Stimulated activated naive CD8-positive, alpha-beta T cell treated with anti-CD3 and anti-CD28 coated beads, Interleukin-15, Interleukin-2, amounts not matched to agents 100 ng/mL and 50 ng/mL, for 24 hours (primary cell): Measurements from ENCODE around the gene CAPN11.
"Not testable (repeated sequence)": the region's sequence is repeated elsewhere in the genome, so short reads cannot be mapped to it uniquely, and the experiment has no call there.

Experiments
- H3K27ac Mint-ChIP-seq: one replicate; pipeline ENCODE4 v1.8.0; 2021; ENCODE audit warnings: mild to moderate bottlenecking, mixed read lengths
- H3K27me3 Mint-ChIP-seq: one replicate; pipeline ENCODE4 v1.8.0; 2021; ENCODE audit warnings: mixed read lengths
- H3K36me3 Mint-ChIP-seq: one replicate; pipeline ENCODE4 v1.8.0; 2021; ENCODE audit warnings: low read depth, mixed read lengths
- H3K4me1 Mint-ChIP-seq: one replicate; pipeline ENCODE4 v1.8.0; 2021; ENCODE audit warnings: low read depth, mixed read lengths
- H3K4me3 Mint-ChIP-seq: one replicate; pipeline ENCODE4 v1.8.0; 2021; ENCODE audit warnings: mild to moderate bottlenecking, mixed read lengths
- H3K9me3 Mint-ChIP-seq: one replicate; pipeline ENCODE4 v1.8.0; 2021; ENCODE audit warnings: mixed read lengths

The CAPN11 gene

DNA sequence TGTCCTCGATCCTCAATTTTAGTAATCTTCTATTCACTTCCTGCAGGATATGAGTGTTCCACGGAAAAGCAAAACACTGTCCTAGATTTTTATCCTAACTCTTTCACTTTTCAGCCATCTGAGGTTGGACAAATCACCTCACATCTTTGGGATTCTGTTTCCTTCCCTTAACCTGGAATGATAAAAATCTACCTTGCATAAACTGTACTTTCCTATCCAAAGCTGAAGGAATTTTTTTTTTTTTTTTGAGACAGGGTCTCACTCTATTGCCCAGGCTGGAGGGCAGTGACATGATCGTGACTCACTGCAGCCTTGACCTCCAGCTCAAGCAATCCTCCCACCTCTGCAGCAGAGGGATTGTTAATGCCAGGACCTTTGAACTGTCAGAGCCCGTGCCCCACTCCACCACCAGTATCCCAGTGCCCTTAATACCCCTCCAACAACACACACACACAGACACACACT is 20.5 kb downstream of the CAPN11 start:
- H3K9me3 Mint-ChIP-seq = no peaks in the 10 kb centered on the region
- H3K36me3 Mint-ChIP-seq = no peaks in the 10 kb centered on the region
- H3K4me1 Mint-ChIP-seq = peaks cover 15% of the 10 kb centered on the region
- no peak overlapping the region for H3K4me3 Mint-ChIP-seq
- no peaks in the 10 kb centered on the region for H3K27me3 Mint-ChIP-seq
- peak overlapping the region; percentile 46 for H3K27ac Mint-ChIP-seq

DNA sequence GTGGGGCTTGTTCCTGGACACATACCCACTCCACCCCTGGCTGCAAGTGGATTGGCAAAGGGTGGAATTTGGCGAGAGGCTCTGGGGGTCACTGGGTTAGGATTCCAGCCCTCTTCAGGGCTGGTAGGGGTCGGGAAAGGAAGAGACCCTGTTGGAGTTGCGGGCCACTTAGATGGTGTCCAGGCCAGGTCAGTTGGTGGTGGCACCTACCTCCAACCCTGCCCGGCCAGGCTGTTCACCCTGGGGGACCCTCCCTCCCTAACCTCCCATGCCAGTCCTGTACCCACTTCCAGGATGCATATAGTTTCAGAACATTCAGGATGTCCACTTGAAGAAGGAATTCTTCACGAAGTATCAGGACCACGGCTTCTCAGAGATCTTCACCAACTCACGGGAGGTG is 21.0 kb downstream of the CAPN11 start:
- no peaks in the 10 kb centered on the region for H3K27me3 Mint-ChIP-seq
- H3K36me3 Mint-ChIP-seq = no peaks in the 10 kb centered on the region
- H3K4me1 Mint-ChIP-seq = peaks cover 15% of the 10 kb centered on the region
- H3K9me3 Mint-ChIP-seq = no peaks in the 10 kb centered on the region
- H3K27ac Mint-ChIP-seq = peak overlapping the region; percentile 46
- no peak overlapping the region for H3K4me3 Mint-ChIP-seq

DNA sequence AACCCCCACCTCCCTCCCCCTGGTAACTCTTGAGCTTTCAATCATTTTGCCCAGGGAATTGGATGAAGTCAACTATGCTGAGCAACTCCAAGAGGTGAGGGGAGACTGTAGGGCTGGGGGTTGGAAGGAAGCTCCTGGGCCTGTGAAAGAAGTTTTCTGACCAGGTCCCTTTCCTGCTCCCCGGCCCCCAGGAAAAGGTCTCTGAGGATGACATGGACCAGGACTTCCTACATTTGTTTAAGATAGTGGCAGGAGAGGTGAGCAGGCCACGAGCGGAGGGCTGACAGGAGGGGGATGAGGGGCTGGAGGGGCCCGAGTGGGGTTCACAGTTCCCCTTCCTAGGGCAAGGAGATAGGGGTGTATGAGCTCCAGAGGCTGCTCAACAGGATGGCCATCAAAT is 21.8 kb downstream of the CAPN11 start:
- H3K4me1 Mint-ChIP-seq = peaks cover 17% of the 10 kb centered on the region
- no peaks in the 10 kb centered on the region for H3K27me3 Mint-ChIP-seq
- no peaks in the 10 kb centered on the region for H3K9me3 Mint-ChIP-seq
- no peak overlapping the region for H3K27ac Mint-ChIP-seq
- H3K4me3 Mint-ChIP-seq = no peak overlapping the region
- H3K36me3 Mint-ChIP-seq = no peaks in the 10 kb centered on the region

DNA sequence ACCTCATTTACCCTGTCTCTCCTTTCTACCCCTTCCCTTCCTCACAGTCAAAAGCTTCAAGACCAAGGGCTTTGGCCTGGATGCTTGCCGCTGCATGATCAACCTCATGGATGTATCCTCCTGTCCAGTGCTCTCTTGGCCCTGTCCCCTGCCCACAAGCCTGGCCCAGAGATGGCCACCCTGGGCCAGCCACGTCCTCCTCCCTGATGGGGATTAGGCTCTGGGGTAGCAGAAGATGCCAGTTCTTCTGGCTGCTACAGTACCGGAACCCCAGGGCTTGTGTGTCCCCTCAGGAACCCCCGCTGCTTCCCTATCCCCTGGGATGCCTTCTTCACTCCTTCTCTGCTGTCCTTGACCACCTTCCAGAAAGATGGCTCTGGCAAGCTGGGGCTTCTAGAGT is 22.3 kb downstream of the CAPN11 start:
- H3K4me1 Mint-ChIP-seq = peaks cover 21% of the 10 kb centered on the region
- H3K36me3 Mint-ChIP-seq = no peaks in the 10 kb centered on the region
- no peaks in the 10 kb centered on the region for H3K9me3 Mint-ChIP-seq
- H3K27ac Mint-ChIP-seq = no peak overlapping the region
- H3K4me3 Mint-ChIP-seq = no peak overlapping the region
- H3K27me3 Mint-ChIP-seq = no peaks in the 10 kb centered on the region

DNA sequence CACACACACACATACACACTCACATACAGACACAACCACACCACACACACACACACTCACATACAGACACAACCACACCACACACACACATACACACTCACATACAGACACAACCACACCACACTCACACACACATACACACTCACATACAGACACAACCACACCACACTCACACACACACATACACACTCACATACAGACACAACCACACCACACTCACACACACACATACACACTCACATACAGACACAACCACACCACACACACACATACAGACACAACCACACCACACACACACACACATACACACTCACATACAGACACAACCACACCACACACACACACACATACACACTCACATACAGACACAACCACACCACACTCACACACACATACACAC is 23.2 kb downstream of the CAPN11 start:
- H3K36me3 Mint-ChIP-seq, H3K4me3 Mint-ChIP-seq, H3K27ac Mint-ChIP-seq, H3K9me3 Mint-ChIP-seq, H3K27me3 Mint-ChIP-seq: not testable (repeated sequence)
- H3K4me1 Mint-ChIP-seq = peaks cover 19% of the 10 kb centered on the region

DNA sequence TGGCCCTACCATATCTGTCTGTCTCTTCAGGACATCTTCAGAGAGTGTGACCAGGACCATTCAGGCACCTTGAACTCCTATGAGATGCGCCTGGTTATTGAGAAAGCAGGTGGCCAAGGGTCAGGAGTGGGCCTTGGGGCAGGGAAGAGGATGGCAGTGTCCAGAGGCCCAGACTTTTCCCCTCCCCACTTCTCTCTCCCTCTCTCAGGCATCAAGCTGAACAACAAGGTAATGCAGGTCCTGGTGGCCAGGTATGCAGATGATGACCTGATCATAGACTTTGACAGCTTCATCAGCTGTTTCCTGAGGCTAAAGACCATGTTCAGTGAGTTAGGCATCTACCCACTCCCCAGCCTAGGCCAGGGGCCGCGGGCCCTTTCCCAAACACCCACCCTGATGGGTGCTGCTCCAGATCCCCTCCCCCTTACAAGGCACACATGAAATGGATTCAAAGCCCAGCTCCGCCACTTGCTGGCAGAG is 24.3 kb downstream of the CAPN11 start:
- H3K9me3 Mint-ChIP-seq = no peaks in the 10 kb centered on the region
- no peak overlapping the region for H3K27ac Mint-ChIP-seq
- no peak overlapping the region for H3K4me3 Mint-ChIP-seq
- H3K36me3 Mint-ChIP-seq = no peaks in the 10 kb centered on the region
- no peaks in the 10 kb centered on the region for H3K27me3 Mint-ChIP-seq
- H3K4me1 Mint-ChIP-seq = peaks cover 11% of the 10 kb centered on the region

DNA sequence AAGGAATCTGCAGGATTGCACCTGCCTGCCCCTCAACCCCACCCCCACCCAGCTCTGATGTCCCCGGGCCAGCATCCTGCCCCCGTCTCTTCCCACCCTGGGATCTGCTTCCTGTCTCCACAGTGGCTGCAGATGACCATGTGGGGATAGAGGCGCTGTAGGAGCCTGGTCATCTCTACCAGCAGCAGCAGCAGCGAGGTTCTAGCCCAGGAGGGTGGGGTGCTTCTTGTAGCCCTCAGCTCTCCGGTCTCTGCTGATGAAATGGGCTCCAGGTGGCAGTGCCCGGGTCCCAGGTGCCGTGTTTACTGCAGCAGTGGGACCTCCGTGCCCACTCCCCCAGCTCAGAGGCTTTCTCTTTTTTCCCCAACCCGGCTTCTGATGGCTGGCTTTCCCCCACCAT is 25.2 kb downstream of the CAPN11 start:
- Mint-ChIP-seq H3K9me3 (no peaks in the 10 kb centered on the region), H3K4me1 (peaks cover 11% of the 10 kb centered on the region), H3K36me3 (no peaks in the 10 kb centered on the region), H3K27ac (no peak overlapping the region), H3K4me3 (no peak overlapping the region), H3K27me3 (no peaks in the 10 kb centered on the region)

DNA sequence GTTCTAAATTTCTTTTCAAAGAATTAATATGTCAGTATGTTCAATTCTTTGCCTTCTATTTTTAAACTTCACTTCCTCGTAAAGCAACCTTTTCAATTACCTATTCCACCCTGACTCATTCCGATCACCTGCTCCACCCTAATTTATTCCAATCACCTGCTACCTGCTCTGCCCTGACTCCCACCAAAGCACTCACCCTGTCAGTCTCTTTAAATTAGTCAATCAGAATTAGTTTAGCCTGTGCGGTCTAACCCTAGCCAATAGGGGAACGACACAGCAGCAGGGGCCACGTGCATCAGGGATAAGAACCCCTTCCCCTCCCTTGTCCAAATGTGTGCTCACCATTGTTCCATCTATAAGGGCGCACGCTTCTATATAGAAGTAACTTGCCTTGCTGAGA is 26.7 kb downstream of the CAPN11 start:
- not testable (repeated sequence) for H3K9me3 Mint-ChIP-seq, H3K27ac Mint-ChIP-seq, H3K4me3 Mint-ChIP-seq, H3K36me3 Mint-ChIP-seq, H3K27me3 Mint-ChIP-seq
- H3K4me1 Mint-ChIP-seq = peaks cover 17% of the 10 kb centered on the region

DNA sequence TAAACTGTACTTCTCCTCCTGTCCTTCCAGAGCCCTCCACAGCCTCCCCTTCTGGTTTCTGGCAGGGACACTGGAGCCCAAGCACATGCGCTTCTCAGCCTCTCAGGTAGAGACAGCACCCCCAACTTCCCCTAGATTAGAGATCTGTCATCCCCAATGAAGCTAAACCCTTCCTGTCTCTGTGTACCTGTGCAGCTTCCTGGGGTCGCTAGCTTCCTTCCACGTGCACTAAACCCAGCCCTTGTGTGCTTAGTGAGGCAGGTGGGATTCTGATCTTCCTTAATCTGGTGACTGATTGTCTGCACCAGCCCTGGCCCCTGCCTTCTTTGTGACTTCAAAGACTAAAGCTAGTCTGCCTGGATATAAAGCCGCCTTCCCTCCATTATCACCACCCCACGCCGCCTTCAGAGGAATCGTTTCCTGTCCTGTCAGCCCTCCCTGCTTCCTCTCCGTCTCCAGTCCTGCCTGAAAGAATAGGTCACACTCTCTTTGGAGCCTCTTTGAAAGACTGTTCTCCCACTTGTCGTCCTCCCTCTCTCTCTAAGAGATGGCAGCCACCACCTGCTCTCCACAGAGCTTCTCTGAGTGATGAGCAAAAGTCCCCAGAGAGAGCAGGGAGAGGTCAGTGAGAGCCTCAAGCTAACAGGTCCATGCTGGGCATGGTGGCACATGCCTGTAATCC is 27.5 kb downstream of the CAPN11 start:
- H3K4me3 Mint-ChIP-seq = no peak overlapping the region
- peaks cover 17% of the 10 kb centered on the region for H3K4me1 Mint-ChIP-seq
- no peaks in the 10 kb centered on the region for H3K27me3 Mint-ChIP-seq
- H3K36me3 Mint-ChIP-seq = no peaks in the 10 kb centered on the region
- H3K9me3 Mint-ChIP-seq = no peaks in the 10 kb centered on the region
- peak overlapping the region; percentile 16 for H3K27ac Mint-ChIP-seq

DNA sequence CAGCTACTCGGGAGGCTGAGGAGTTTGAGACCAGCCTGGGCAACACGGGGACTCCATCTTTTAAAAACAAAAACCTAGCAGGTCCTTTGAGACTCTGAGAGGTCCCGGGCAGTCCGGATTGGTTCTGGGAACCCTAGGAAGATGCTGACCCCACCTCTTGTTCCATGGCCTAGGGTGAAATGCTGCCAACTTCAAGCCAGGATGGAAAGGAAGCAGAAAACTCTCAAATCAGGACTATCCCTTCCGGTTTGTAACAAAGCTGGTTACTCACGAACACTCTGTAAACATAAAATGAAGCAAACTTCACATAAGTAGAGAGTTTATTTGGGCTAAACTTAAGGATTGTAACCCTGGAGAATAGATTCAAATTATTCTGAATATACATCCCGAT is 28.0 kb downstream of the CAPN11 start:
- Mint-ChIP-seq H3K36me3 (no peaks in the 10 kb centered on the region), H3K27ac (no peak overlapping the region), H3K27me3 (no peaks in the 10 kb centered on the region), H3K4me3 (no peak overlapping the region), H3K4me1 (peaks cover 17% of the 10 kb centered on the region), H3K9me3 (no peaks in the 10 kb centered on the region)

DNA sequence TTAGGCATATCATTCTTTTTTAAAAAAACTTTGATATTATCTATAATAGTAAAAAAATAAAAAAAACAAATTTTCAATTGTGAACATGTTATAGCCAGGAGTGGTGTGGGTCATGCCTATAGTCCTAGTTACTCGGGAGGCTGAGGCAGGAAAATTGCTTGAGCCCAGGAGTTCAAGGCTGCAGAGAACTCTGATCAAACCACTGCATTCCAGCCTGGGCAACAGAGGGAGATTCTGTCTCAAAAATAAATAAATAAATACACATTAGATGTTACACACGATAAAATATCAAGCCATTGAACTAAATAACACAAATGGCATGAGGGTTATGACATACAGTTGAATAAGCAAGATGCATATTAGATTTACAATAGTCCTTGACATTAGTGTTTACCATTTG is 30.2 kb downstream of the CAPN11 start:
- H3K4me1 Mint-ChIP-seq = peaks cover 22% of the 10 kb centered on the region
- no peak overlapping the region for H3K27ac Mint-ChIP-seq
- no peak overlapping the region for H3K4me3 Mint-ChIP-seq
- no peaks in the 10 kb centered on the region for H3K36me3 Mint-ChIP-seq
- H3K27me3 Mint-ChIP-seq = peaks cover 12% of the 10 kb centered on the region
- H3K9me3 Mint-ChIP-seq = no peaks in the 10 kb centered on the region

DNA sequence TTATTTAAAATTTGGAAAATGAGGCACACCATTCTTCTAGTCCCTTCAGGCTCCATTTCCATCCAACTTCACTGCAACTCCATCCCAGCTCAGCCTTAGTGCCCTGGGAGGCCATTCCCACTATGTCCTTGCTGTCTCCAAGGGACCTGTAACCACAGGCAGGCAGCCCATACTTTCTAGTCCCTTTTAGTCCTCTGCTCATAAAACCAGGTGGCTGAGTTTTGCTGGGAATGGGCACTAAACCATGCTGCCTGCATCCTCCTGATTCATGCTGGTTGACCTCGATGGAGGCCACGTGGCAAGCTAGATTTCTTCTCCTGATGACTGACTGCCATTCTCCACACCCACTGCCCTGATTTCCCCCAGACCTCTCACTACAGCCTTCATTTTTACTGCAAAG is 30.6 kb downstream of the CAPN11 start:
- Mint-ChIP-seq H3K4me1 (peaks cover 22% of the 10 kb centered on the region), H3K36me3 (no peaks in the 10 kb centered on the region), H3K4me3 (no peak overlapping the region), H3K9me3 (no peaks in the 10 kb centered on the region), H3K27me3 (peaks cover 12% of the 10 kb centered on the region), H3K27ac (no peak overlapping the region)

DNA sequence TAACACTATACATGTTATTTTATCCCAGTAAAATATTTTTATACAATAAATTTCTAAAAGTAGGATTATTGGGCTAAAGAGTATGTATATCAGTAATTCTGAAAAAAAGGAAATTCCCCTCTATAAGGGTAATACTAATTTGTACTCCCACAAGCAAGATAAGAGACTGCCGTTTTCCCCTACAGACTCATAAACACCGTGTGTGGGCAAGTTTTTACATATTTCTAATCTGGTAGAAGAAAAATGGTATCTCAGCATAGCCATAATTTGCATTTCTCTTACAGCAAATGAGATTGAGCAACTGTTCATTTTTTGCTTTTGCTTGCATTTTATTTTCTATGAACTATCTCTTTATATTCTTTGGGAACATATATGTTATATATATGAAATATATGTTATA is 32.1 kb downstream of the CAPN11 start:
- H3K27me3 Mint-ChIP-seq = peaks cover 12% of the 10 kb centered on the region
- no peaks in the 10 kb centered on the region for H3K9me3 Mint-ChIP-seq
- peaks cover 18% of the 10 kb centered on the region for H3K4me1 Mint-ChIP-seq
- no peak overlapping the region for H3K27ac Mint-ChIP-seq
- H3K4me3 Mint-ChIP-seq = no peak overlapping the region
- H3K36me3 Mint-ChIP-seq = no peaks in the 10 kb centered on the region

DNA sequence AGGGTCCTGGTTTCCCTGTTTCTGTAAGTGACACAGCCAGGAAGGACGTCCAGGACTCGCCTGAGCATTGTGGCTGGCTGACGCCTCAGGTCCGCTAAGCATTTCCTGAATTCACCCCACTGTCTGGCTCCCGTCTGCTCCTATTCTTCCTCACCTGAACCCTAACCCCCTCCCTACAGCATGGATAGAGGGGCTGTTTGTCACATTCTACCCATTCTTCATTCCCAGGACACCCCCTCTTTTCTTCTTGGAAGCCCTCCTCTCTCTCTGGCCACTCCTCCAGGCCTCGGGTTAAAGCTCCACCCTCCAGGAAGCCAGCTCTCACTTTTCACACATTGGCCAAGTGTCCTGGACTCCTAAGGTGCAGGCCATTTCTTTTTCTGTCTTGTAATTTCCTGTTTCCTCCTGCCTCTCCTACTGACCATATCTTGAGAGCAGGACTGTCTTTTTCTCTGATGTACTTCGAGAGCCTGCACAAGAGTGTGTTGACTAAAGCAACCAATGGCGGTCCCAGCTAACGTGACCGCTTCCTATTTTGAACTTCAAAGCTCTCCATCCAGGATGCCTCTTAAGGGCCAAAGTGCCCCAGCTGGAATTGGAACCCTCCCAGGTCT is 33.9 kb downstream of the CAPN11 start:
- peaks cover 12% of the 10 kb centered on the region for H3K27me3 Mint-ChIP-seq
- H3K27ac Mint-ChIP-seq = no peak overlapping the region
- H3K36me3 Mint-ChIP-seq = no peaks in the 10 kb centered on the region
- no peak overlapping the region for H3K4me3 Mint-ChIP-seq
- peaks cover 11% of the 10 kb centered on the region for H3K4me1 Mint-ChIP-seq
- H3K9me3 Mint-ChIP-seq = no peaks in the 10 kb centered on the region

DNA sequence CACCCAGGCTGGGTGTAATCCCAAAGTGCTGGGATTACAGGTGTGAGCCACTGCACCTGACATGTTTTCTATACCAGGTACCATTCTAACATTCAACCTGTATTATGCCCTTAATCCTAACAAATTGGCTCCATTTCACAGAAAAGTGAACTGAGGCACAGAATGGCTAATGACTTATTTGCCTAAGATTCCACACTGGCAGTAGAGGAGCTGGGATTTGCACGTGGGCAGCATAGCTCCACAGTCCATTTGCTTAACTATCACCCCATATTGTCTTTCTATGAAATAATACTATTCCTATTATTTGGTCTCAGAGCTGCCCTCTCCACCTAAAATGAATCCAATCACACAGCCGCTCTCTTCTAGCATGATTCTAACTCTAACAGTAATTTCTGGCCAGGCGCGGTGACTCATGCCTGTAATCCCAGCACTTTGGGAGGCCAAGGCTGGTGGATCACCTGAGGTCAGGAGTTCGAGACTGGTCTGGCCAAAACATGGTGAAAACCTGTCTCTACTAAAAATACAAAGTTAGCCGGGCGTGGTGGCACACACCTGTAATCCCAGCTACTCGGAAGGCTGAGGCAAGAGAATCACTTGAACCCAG is 34.8 kb downstream of the CAPN11 start:
- Mint-ChIP-seq H3K4me3 (no peak overlapping the region), H3K27ac (no peak overlapping the region), H3K27me3 (peaks cover 12% of the 10 kb centered on the region), H3K9me3 (no peaks in the 10 kb centered on the region), H3K4me1 (peaks cover 11% of the 10 kb centered on the region), H3K36me3 (no peaks in the 10 kb centered on the region)
